CD4-positive, alpha-beta T cell treated with Interleukin-12 subunit alpha and Interleukin-12 subunit beta, for 1 hour (primary cell): ENCODE data around the gene KDM4C.
"Not testable (repeated sequence)": the region's sequence is repeated elsewhere in the genome, so short reads cannot be mapped to it uniquely, and the experiment has no call there.

Experiments
- DNase-seq: peaks from one replicate; pipeline ENCODE4 v3.0.0-alpha.2; 2020

KDM4C gene

GRCh38 chr9:6987381-6987780 is 229.6 kb downstream of the KDM4C start:
- DNase-seq = no peak

- DNase-seq = no peak
These were observed 233.6 kb downstream of the KDM4C start for GRCh38 chr9:6991418-6991817.

GRCh38 chr9:6996061-6996854 is 238.5 kb downstream of the KDM4C start:
- DNase-seq = no peak

GRCh38 chr9:6997330-6997729 is 239.6 kb downstream of the KDM4C start:
- no peak for DNase-seq

- DNase-seq = no peak
These were observed 242.0 kb downstream of the KDM4C start for GRCh38 chr9:6999794-7000193.

- DNase-seq = no peak
These were observed 243.8 kb downstream of the KDM4C start for GRCh38 chr9:7001571-7001970.

- no peak for DNase-seq
These were observed 246.1 kb downstream of the KDM4C start for GRCh38 chr9:7003861-7004260.

GRCh38 chr9:7006417-7006816 is 248.6 kb downstream of the KDM4C start:
- DNase-seq = no peak

- DNase-seq = no peak
These were observed 250.6 kb downstream of the KDM4C start for GRCh38 chr9:7008411-7008810.

- DNase-seq = no peak
These were observed 251.3 kb downstream of the KDM4C start for GRCh38 chr9:7009065-7009464.

GRCh38 chr9:7011395-7012067 is 253.8 kb downstream of the KDM4C start:
- DNase-seq = no peak

- no peak for DNase-seq
These were observed 270.2 kb downstream of the KDM4C start for GRCh38 chr9:7027996-7028395.

GRCh38 chr9:7028591-7028990 is 270.8 kb downstream of the KDM4C start:
- no peak for DNase-seq

- not testable (repeated sequence) for DNase-seq
These were observed 273.2 kb downstream of the KDM4C start for GRCh38 chr9:7030943-7031342.

GRCh38 chr9:7033076-7034045 is 275.6 kb downstream of the KDM4C start:
- DNase-seq = no peak

GRCh38 chr9:7037176-7037575 is 279.4 kb downstream of the KDM4C start:
- DNase-seq = no peak

GRCh38 chr9:7042124-7042523 is 284.4 kb downstream of the KDM4C start:
- DNase-seq = no peak

- no peak for DNase-seq
These were observed 287.6 kb downstream of the KDM4C start for GRCh38 chr9:7045361-7045760.

GRCh38 chr9:7051711-7052110 is 293.9 kb downstream of the KDM4C start:
- DNase-seq = no peak

- DNase-seq = no peak
These were observed 296.1 kb downstream of the KDM4C start for GRCh38 chr9:7053903-7054302.

- no peak for DNase-seq
These were observed 297.6 kb downstream of the KDM4C start for GRCh38 chr9:7055171-7055903.

GRCh38 chr9:7056254-7056653 is 298.5 kb downstream of the KDM4C start:
- no peak for DNase-seq

GRCh38 chr9:7058473-7058872 is 300.7 kb downstream of the KDM4C start:
- no peak for DNase-seq
